GM18498 (cell line): ENCODE results near the gene ARHGEF16.

Experiments used
- ATAC-seq: cut with Tn5 transposase; IDR thresholded peaks from one replicate; pipeline ENCODE4 v1.9.1; 2021; ENCODE audit warnings: mild to moderate bottlenecking, moderate library complexity; ENCODE audit not compliant: unreplicated experiment

The ARHGEF16 gene

GRCh38 chr1:3453891-3454810 is at the start of gene ARHGEF16:
TSS of gene ARHGEF16 (plus strand) at chr1:3454665. CDS start at chr1:3463085, 8,420 bp downstream.
- no peak for ATAC-seq

- ATAC-seq = no peak
Observed at GRCh38 chr1:3404801-3405200, 49.7 kb upstream of the ARHGEF16 start.

- no peak for ATAC-seq
Observed at GRCh38 chr1:3405491-3405890, 49.0 kb upstream of the ARHGEF16 start.

GRCh38 chr1:3405974-3406867 is 48.2 kb upstream of the ARHGEF16 start:
- no peak for ATAC-seq

GRCh38 chr1:3407021-3407420 is 47.4 kb upstream of the ARHGEF16 start:
- no peak for ATAC-seq

GRCh38 chr1:3408751-3409266 is 45.7 kb upstream of the ARHGEF16 start:
- no peak for ATAC-seq

GRCh38 chr1:3409366-3410141 is 44.9 kb upstream of the ARHGEF16 start:
- no peak for ATAC-seq

- no peak for ATAC-seq
Observed at GRCh38 chr1:3410142-3410925, 44.1 kb upstream of the ARHGEF16 start.

GRCh38 chr1:3411806-3412205 is 42.7 kb upstream of the ARHGEF16 start:
- no peak for ATAC-seq

GRCh38 chr1:3412376-3412775 is 42.1 kb upstream of the ARHGEF16 start:
- no peak for ATAC-seq

GRCh38 chr1:3413975-3414710 is 40.3 kb upstream of the ARHGEF16 start:
- ATAC-seq = no peak

GRCh38 chr1:3415260-3416090 is 39.0 kb upstream of the ARHGEF16 start:
- ATAC-seq = no peak

- ATAC-seq = no peak
Observed at GRCh38 chr1:3417082-3417739, 37.3 kb upstream of the ARHGEF16 start.

- ATAC-seq = no peak
Observed at GRCh38 chr1:3417934-3418333, 36.5 kb upstream of the ARHGEF16 start.

GRCh38 chr1:3418600-3418999 is 35.9 kb upstream of the ARHGEF16 start:
- ATAC-seq = no peak

GRCh38 chr1:3419415-3420204 is 34.9 kb upstream of the ARHGEF16 start:
- ATAC-seq = no peak
